Hepatic stellate cell (primary cell): ENCODE data around the gene MAP4K1.

ENCODE experiments used
- DNase-seq: peaks from one replicate; pipeline ENCODE4 v3.0.0; 2011; ENCODE audit warnings: low spot score

The MAP4K1 gene

GRCh38 chr19:38543807-38544568, 73.8 kb downstream of the MAP4K1 start:
- DNase-seq, result peak; percentile 85

- DNase-seq, result no peak
These were observed 74.4 kb downstream of the MAP4K1 start for GRCh38 chr19:38543286-38543806.

- DNase-seq, result no peak
These were observed 75.7 kb downstream of the MAP4K1 start for GRCh38 chr19:38542040-38542439.

- no peak for DNase-seq
These were observed 78.0 kb downstream of the MAP4K1 start for GRCh38 chr19:38539751-38540150.

GRCh38 chr19:38538793-38539528, 78.8 kb downstream of the MAP4K1 start:
- no peak for DNase-seq

- no peak for DNase-seq
These were observed 79.4 kb downstream of the MAP4K1 start for GRCh38 chr19:38538386-38538785.
